Measurements from ENCODE around the gene MBP. TPM values are rescaled to one million over a fixed set of nuclear protein-coding genes. Genes with fewer than 3 reads are reported as not detected.

MBP gene
- total RNA-seq, 4 donors from 2014 or later: 45.0 to 60.0 (median 51.9) TPM

GRCh38 chr18:77102259-77103040 is 30.1 kb downstream of the MBP start:
- DNase-seq (ENCODE audit: low spot score in 2 of 2): no peak
- 15 to 39% methylated on average over 3 of the region's 3 CpGs for WGBS, 2 donors
- H3K4me3 ChIP-seq (ENCODE audit: low read depth, poor library complexity, severe bottlenecking): no peak overlapping the region
- TF ChIP-seq POLR2A (IDR thresholded peaks at IDR 0.05): no peak
- no peak for TF ChIP-seq CTCF (IDR thresholded peaks at IDR 0.05)
- intact Hi-C loops (cut with DNase I; ENCODE audit: low total_unique reads): no loop called here

GRCh38 chr18:77101410-77102258 is 30.9 kb downstream of the MBP start:
- no peak overlapping the region for H3K4me3 ChIP-seq (ENCODE audit: low read depth, poor library complexity, severe bottlenecking)
- intact Hi-C loops (cut with DNase I; ENCODE audit: low total_unique reads): no loop called here
- TF ChIP-seq POLR2A (IDR thresholded peaks at IDR 0.05): no peak
- no peak for TF ChIP-seq CTCF (IDR thresholded peaks at IDR 0.05)
- peak; percentile 93 to 97 for DNase-seq (ENCODE audit: low spot score in 2 of 2)
- WGBS, 2 donors: 11 to 12% methylated on average over 16 of the region's 16 CpGs

- 54 to 57% methylated on average over 8 of the region's 8 CpGs for WGBS, 2 donors
- no peak overlapping the region for H3K4me3 ChIP-seq (ENCODE audit: low read depth, poor library complexity, severe bottlenecking)
- TF ChIP-seq CTCF (IDR thresholded peaks at IDR 0.05): no peak
- TF ChIP-seq POLR2A (IDR thresholded peaks at IDR 0.05): no peak
- intact Hi-C loops (cut with DNase I; ENCODE audit: low total_unique reads): no loop called here
- peak in 1 of 2 donors; percentile 82 for DNase-seq (ENCODE audit: low spot score in 2 of 2)
Measured at GRCh38 chr18:77100751-77101355, 31.7 kb downstream of the MBP start.

- peak in 1 of 2 donors; percentile 80 for DNase-seq (ENCODE audit: low spot score in 2 of 2)
- H3K4me3 ChIP-seq (ENCODE audit: low read depth, poor library complexity, severe bottlenecking): no peak overlapping the region
- intact Hi-C loops (cut with DNase I; ENCODE audit: low total_unique reads): no loop called here
- no peak for TF ChIP-seq POLR2A (IDR thresholded peaks at IDR 0.05)
- no peak for TF ChIP-seq CTCF (IDR thresholded peaks at IDR 0.05)
- WGBS, 2 donors: 86 to 90% methylated on average over 21 of the region's 21 CpGs
Measured at GRCh38 chr18:77099485-77100370, 32.9 kb downstream of the MBP start.

- intact Hi-C loops (cut with DNase I; ENCODE audit: low total_unique reads): no loop called here
Measured at GRCh38 chr18:77098538-77099174, 33.9 kb downstream of the MBP start.

More at GRCh38 chr18:77098538-77099174, 33.9 kb downstream of the MBP start:
- DNase-seq (ENCODE audit: low spot score in 2 of 2): peak in 1 of 2 donors; percentile 75
- TF ChIP-seq CTCF (IDR thresholded peaks at IDR 0.05): no peak
- TF ChIP-seq POLR2A (IDR thresholded peaks at IDR 0.05): no peak
- no peak overlapping the region for H3K4me3 ChIP-seq (ENCODE audit: low read depth, poor library complexity, severe bottlenecking)
- WGBS, 2 donors: 33 to 52% methylated on average over 17 of the region's 17 CpGs

Data from lower leg skin (tissue), 4 donors.